IPS-NIHi7 (cell line): ENCODE results near the gene ZNF846.
A peak's percentile ranks its signal among the peaks of the same experiment; 100 is the strongest.
"Not testable (repeated sequence)": the region's sequence is repeated elsewhere in the genome, so short reads cannot be mapped to it uniquely, and the experiment has no call there.

Source experiments
- DNase-seq: peaks from one replicate; pipeline ENCODE4 v3.0.0; 2012; ENCODE audit warnings: mixed read lengths; ENCODE audit errors: extremely low spot score

ZNF846 gene

DNA sequence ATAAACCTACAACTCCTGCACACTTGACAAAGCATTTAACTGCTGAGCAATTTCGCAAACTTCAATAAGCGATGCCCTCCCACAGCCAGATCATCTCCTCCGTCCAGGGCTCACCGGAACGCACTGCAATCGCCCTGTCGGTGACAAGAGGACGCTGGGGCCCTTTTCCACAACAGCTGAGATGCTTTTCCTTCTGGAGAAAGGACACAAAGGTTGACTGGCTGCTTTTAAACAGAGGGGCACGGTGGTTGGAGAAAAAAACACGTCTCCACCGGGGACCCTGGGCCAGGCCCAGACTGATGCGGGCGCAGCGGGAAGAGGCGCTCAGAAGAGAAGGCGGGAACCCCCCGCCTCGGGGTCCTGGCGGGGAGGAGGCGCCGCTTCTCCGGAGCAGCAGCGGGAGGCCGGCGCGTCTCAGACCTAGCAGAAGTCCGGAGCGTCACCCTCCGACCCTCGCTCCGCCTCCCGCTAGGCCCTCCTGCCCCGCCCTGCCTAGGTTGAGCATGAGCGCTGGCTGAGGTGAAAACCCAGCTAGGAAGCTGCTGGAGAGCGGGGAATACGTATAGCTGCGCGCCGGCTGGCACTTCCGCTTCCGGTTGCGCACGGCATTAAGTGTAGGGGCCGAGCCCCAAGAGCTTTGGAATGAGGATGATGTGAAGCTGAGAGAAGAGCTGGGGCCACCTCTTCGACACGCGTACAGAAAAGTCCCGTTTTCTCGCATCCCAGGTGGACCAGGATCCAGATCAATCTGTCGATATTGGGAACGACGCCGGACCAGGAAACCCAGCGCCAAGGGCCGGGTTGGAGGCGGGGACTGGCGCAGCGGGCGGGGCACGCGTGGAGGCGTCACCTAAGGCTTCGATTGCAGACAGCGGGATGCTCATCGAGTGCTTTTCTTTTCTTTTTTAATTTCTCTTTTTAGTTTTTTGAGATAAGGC lies at the start of gene ZNF846:
ZNF846 (minus strand) TSS at position 564 of the 938 bp plus-strand sequence. CDS start 3,788 bp downstream, outside the sequence.
- DNase-seq: peak; percentile 98

DNA sequence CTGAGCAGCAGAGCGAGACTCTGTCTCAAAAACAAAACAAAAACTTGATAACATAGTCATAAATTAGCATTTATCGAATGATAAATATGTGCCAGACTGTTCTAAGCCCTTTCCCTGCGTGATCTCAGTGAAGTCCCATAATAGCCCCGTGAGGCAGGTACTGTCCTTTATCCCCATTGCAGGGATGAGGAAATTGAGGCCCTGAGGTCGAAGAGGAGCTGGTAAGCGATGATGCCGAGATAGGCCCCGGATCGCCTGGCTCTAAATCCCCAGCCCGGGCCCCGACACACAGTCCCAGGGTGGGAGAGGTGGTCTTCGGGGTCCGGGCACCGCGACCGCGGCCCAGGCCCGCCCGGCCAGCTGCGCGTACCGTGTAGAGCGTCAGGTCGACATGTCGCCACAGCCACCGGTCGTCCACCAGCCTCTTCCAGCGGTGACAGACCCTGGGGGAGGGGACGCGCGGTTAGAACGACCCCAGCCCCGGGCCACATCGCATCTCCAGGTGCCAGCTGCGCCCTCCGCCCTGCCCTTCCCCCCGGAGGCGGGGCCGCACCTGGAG lies 49.7 kb upstream of the ZNF846 start:
- no peak for DNase-seq

DNA sequence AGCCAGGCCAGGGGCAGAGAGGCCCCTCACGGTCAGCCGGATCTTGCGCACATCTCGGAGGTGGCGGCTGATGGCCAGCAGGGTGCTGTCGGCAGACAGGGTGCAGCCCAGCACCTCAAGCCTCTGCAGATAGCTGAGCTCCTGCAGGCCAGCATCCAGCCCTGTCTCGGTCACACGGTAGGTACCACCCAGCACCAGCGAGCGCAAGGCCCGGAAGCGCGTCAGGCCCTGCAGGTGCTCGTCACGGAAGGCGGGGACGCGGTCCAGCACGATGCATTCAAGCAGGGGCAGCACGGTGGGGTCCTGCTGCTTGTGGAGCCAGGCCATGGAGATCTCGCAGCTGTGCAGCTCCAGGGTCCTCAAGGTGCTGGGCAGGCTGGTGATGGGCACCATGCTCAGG lies 42.6 kb upstream of the ZNF846 start:
- DNase-seq: no peak

DNA sequence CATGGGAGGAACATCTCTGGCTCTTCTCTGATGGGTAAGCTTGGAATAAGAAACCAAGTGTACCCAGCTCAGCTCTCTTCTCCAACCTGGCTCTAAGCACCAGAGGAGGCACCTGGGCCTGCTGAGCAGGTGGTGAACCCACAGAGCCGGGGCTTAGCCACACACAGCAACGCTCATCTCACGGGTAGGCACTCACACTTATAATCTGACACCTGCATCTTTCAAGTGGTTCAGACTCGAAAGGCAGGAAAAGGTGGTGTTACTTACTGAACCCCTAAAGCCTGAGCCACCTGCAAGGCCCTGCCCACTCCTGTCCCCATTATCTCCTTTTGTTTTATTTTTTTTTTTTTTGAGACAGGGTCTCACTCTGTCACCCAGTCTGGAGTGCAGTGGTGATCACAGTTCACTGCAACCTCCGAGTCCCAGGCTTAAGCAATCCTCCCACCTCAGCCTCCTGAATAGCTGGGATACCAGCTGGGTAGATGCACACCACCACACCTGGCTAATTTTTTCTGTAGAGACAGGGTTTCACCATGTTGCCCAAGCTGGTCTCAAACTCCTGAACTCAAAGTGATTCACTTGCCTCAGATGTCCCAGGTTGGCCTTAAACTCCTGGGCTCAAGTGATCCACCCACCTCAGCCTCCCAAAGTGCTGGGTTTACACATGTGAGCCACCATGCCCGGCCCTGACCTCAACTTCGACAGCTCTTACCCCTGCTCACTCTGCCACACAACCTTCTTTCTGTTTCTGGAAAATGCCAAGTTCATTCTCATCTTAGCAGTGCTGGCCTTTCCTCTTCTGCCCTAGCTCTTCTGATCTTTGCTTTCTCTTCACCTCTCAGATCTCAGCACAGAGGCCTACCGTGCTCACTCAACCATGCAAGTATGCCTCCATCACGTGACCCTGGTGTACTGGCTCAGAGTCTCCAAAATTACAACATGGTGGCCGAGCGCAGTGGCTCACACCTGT lies 40.6 kb upstream of the ZNF846 start:
- DNase-seq: no peak

DNA sequence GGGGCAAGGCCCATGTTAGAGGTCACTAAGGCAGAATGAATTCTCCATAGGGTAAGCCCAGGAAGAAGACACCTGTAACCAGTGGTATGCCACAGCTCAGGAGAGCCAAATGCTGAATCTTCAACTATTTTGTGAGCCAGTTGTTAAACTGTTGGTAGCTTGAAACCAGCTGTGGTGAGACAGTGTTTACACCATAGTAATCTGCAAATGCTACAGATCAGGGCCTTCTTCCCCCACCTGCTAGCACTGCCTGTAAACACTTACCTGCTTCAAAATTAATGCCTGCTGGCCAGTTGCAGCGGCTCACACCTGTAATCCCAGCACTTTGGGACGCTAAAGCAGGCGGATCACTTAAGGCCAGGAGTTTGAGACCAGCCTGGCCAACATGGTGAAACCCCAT lies 38.3 kb upstream of the ZNF846 start:
- DNase-seq: no peak

DNA sequence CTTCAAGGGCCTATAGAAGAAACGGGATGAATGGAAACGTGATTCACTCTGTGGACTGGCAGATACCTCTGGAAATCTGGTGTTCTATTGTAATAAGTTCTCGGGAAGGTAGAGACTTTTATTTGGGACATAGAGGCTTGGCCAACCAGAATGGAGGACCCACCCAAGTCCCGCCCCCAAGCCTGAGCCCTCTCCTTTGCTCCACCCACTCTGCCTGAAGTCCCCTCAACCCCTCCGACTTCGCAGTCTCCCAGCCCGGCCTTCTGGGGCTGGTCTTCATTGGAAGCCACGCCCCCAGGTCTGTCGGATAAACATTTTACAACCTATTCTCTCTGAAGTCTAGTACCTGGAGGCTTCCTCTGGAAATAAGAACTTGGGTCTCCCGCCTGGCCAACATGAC lies 33.4 kb upstream of the ZNF846 start:
- DNase-seq: peak; percentile 62

DNA sequence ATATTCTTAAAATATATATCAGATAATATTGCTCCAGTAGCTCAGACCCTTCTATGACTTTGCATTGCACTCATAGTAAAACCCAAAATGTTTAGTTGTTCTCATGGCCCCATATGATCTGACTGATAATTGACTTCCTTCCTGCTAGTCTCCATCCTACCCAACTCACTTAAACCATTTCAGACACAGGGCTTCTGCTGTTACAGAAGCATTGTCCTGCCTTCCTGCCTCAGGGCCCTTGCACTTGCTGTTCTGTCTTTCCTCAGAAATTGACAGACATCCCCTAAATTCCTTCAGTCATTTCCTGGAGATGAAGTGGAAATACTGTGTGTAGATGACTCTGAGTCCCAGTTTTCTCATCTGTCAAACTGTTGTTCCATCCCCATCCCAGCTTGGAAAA lies 30.6 kb upstream of the ZNF846 start:
- no peak for DNase-seq

DNA sequence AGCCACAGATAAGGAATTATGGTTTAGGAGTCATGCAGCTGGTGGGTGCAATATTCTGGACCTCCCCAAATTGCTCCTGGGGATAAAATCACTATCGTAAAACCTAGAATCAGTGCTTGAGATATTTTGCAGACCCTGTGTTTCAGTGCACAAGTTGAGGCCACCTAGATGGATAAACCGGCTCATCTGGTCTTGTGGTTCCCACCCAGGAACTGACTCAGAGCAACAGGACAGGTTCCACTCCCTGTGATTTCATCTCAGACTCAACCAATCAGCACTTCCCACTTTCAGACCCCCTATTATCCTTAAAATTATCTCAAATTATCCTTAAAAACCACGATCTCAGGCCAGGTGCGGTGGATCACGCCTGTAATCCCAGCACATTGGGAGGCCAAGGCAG lies 29.3 kb upstream of the ZNF846 start:
- DNase-seq: no peak

DNA sequence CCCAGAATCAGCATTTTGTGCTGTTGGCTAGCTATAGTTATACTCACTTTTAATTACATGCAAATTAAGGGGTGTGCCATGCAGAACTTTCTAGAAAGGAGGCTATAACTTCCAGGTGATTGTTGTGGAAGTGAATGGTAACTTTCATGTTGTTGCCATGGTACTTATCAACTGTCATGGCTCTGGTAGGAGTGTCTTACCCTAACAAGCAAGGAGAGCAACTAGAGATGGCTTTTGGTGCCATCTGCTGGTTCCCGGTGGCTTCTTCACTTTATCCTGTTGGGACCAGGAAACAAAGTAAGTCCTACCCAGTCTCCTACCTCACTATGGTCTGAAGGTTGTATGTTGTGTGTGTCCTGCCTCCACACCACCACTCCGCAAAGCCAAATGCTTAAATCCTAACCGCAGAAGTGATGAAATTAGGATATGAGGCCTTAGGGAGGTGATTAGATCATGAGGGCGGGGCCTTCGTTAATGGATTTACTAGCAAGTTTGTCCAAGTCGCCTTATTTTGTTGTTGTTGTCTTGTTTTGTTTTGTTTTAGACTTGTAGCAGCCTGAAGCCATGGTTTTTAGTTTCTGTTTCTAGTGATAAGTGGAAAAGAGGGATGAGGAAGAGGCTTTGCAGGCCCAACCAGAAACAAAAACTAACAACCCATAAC lies 27.7 kb upstream of the ZNF846 start:
- peak; percentile 73 for DNase-seq

DNA sequence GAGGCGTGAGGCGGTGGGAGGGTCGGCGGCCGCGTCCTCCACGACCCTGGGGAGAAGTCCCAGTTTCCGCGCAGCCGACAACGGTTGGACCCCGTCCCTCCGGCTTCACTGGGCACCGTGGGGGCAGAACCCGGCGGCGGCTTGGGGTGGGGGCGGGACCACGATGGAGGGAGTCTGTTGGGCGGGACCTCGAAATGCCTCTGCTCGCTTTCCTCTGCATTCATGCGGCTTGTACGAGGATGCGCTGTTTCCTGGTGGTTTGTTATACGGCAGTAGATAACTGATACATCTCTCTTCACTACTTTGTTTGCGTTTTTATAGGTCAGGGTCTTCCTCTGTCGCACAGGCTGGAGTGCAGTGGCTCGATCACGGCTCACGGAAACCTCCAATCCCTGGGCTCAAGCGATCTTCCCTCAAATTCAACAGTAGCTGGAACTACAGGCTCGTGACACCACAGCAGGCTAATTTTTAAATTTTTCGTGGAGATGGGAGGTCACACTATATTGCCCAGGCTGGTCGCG lies 24.6 kb upstream of the ZNF846 start:
- peak; percentile 18 for DNase-seq

DNA sequence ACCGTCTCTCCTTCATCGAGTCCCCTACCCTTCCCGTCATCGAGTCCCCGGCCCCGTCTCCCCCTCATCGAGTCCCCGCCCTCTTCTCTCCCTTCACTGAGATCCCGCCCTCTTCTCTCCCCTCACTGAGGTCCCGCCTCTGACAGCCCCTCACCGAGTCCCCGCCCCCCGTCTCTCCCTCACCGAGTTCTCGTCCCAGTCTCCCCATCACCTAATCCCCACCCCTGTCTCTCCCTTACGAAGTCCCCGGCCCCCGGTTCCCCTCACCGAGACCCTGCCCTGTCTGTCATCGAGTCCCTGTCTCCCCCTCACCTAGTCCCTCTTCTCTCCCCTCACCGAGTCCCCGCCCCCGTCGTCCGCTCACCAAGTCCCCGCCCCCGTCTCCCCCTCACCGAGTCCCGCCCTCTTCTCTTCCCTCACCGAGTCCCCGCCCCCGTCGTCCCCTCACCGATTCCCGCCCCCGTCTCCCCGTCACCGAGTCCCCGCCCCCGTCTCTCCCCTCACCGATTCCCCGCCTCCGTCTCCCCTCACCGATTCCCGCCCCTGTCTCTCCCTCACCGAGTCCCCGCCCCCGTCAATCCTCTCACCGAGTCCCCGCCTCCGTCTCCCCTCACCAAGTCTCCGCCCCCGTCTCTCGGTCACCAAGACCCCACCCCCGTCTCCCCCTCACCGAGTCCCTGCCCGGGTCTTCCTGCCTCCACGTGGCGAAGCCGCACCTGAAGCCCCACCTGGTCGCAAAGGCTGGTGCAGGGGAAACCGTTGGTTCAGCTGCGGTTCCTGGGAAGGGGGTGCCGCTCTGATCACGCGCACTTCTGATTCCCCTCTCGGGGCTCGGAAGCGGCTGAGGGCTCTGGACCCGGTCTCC lies 23.9 kb upstream of the ZNF846 start:
- DNase-seq: peak; percentile 87

DNA sequence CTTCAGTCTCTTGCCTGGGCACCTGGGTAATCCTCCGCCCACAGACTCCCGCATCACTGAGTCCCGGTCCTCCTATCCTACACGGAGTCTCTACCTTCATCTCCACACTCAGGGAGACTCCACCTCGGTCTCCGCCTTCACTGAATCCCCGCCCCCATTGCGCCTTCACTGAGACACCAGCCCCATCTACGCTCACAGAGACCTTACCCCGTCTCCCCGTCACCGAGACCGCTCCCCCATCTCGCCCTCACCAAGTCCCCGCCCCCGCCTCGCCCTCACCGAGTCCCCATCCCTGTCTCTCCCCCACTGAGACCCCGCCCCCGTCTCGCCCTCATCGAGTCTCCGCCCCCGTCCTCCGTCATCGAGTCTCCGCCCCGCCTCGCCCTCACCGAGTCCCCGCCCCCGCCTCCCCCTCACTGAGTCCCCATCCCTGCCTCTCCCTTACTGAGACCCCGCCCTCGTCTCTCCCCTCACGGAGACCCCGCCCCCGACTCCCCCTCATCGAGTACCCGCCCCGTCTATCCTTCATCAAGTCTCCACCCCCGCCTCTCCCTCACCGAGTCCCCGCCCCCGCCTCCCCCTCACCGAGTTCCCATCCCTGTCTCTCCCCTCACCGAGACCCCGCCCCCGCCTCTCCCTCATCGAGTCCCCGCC lies 23.1 kb upstream of the ZNF846 start:
- DNase-seq: peak; percentile 76

DNA sequence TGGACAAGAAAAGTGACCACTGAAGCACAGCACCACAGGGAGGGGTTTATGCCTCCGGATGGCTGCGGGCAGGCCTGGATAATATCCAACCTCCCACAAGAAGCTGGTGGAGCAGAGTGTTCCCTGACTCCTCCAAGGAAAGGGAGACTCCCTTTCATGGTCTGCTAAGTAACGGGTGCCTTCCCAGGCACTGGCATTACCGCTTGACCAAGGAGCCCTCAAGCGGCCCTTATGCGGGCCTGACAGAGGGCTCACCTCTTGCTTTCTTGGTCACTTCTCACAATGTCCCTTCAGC lies 22.5 kb upstream of the ZNF846 start:
- not testable (repeated sequence) for DNase-seq

DNA sequence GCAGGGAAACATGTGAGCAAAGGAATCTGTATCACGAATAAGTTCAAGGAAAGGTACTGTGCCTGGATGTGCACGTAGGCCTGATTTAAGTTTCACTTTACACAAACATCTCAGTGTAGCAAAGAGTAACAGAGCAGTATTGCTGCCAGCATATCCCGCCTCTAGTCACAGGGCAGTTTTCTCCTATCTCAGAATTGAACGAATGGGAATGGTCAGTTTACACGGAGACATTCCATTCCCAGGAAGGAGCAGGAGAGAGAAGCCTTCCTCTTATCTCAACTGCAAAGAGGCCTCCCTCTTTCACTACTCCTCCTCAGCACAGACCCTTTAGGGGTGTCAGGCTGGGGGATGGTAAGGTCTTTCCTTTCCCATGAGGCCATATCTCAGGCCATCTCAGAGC lies 21.0 kb upstream of the ZNF846 start:
- not testable (repeated sequence) for DNase-seq

DNA sequence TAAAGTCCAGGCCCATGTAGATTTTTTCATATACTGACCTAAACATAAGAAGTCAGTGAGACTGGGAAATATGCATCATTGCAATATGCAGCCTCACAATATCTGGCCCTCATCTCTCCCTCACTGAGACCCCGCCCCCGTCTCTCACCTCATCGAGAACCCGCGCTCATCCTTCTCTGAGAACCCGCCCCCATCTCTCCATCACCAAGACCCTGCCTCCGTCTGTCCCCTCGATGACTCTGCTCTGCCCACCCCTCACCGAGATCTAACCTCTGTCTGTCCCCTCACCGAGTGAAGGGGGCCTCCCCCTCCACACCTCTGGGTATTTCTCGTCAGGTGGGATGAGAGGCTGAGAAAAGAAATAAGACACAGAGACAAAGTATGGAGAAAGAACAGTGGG lies 20.5 kb upstream of the ZNF846 start:
- no peak for DNase-seq

DNA sequence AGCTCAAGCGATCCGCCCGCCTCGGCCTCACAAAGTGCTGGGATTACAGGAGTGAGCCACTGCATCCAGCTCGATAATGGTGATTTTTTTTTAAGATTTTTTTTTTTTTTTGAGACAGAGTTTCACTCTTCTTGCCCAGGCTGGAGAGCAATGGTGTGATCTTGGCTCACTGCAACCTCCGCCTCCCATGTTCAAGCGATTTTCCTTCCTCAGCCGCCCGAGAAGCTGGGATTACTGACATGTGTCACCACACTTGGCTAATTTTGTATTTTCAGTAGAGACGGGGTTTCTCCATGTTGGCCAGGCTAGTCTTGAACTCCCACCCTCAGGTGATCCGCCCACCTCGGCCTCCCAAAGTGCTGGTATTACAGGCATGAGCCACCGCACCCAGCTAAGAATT lies 20.1 kb upstream of the ZNF846 start:
- DNase-seq: not testable (repeated sequence)

DNA sequence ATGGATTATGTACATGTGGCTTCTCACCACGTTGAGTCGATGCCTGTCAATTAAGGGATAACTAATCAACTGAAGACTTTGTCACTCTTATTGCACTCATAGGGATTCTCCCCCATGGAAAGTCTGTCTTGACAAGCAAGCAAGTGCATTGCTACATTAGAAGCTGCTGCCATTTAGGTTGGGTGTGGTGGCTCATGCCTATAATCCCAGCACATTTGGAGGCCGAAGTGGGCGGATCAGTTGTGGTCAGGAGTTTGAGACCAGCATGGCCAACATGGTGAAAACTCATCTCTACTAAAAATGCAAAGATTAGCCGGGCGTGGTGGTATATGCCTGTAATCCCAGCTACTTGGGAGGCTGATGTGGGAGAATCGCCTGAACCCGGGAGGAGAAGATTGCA lies 18.3 kb upstream of the ZNF846 start:
- no peak for DNase-seq

DNA sequence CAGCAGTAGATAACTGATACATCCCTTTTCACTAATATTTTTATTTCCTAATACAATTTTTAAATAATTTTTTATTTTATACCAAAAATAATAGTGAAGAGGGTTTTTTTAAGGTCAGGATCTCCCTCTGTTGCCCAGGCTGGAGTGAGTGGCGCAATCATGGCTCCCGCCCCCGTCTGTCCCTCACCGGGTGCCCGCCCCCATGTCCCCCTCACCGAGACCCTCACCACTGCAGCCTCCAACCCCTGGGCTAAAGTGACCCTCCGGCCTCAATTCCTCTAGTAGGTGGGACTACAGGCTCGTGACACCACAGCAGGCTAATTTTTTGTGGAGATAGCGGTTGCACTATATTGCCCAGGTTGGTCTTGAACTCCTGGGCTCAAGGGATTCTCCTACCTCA lies 17.8 kb upstream of the ZNF846 start:
- no peak for DNase-seq

DNA sequence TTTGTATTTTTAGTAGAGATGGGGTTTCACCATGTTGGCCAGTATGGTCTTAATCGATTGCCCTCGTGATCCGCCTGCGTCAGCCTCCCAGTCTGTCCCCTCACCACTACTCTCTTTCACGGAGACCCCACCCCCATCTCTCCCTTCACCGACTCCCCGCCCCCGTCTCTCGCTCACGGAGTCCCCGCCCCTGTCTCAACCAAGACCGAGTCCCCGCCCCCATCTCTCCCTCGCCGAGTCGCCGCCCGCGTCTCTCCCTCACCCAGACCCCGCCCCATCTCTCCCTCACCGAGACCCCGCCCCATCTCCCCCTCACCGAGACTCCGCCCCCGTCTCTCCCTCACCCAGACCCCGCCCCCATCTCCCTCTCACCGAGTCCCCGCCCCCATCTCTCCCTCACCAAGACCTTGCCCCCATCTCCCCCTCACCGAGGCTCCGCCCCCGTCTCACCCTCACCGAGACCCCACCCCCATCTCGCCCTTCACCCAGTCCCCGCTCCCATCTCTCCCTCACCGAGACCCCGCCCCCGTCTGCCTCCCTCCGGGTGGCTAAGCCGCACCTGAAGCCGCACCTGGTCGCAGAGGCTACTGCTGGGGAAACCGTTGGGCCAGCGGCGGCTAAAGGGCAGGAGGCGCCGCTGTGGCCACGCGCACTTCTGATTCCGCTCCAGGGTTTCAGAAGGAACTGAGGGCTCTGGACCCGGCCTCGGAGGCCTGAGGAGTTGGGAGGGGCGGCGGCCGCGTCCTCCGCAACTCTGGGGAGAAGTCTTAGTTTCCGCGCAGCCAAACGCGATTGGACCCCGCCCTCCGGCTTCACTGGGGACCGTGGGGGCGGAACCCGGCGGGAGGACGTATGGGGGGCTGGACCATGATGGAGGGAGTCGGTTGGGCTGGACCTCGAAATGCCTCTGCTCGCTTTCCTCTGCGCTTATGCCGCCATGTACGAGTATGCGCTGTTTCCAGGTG lies 17.1 kb upstream of the ZNF846 start:
- DNase-seq: peak; percentile 92
